Mammary epithelial cell (primary cell): Measurements from ENCODE around the gene MTMR12.

ENCODE experiments used
- CTCF ChIP-seq, 2 donors: IDR thresholded peaks in 1 of 2; conservative IDR thresholded peaks in 1 of 2; 2 replicates each; pipeline ENCODE4 v1.5.1; 2011 to 2012; ENCODE audit warnings: inconsistent platforms in 2 of 2, low read length in 2 of 2, mild to moderate bottlenecking in 2 of 2, control low read depth in 1 of 2, low read depth in 1 of 2; ENCODE audit not compliant: insufficient read depth in 1 of 2; ENCODE audit errors: extremely low read depth in 1 of 2
- EZH2 ChIP-seq: IDR thresholded peaks from 2 replicates; pipeline ENCODE4 v1.6.1; 2012; ENCODE audit warnings: low read length, inconsistent platforms, borderline replicate concordance

GRCh38 chr5:32277798-32278197 is 34.9 kb downstream of the MTMR12 start:
- TF ChIP-seq CTCF (conservative IDR thresholded peaks at IDR 0.05 in 1 of 2, IDR thresholded peaks at IDR 0.05 in 1 of 2; ENCODE audit: extremely low read depth in 1 of 2, insufficient read depth in 1 of 2, low read depth in 1 of 2, low read length in 2 of 2) (no peak), EZH2 (no peak)
